ENCODE measurements around the gene UBALD1. TPM values are rescaled to one million over a fixed set of nuclear protein-coding genes. Genes with fewer than 3 reads are reported as not detected.

Gene UBALD1
- total and polyA plus RNA-seq, 4 donors: 6.6 to 43.2 (median 29.4) TPM

- H3K4me1 ChIP-seq (ENCODE audit: control insufficient read depth in 5 of 5, insufficient read depth in 5 of 5, low read length in 5 of 5): peaks cover 5 to 40% (median 9%) of the 10 kb centered on the region in 5 donors
Measured at GRCh38 chr16:4615384-4616046, 827 bp upstream of the UBALD1 start.

GRCh38 chr16:4613636-4614570 lies 785 bp downstream of the UBALD1 start:
- H3K27me3 ChIP-seq (ENCODE audit: control insufficient read depth in 3 of 3, insufficient read depth in 3 of 3, low read length in 2 of 3): no peaks in the 10 kb centered on the region
- H3K9me3 ChIP-seq (ENCODE audit: control insufficient read depth in 4 of 4, insufficient read depth in 3 of 4, low read length in 3 of 4): no peaks in the 10 kb centered on the region
- peak overlapping the region; percentile 84 to 93 for H3K27ac ChIP-seq (ENCODE audit: low read depth in 1 of 2, low read length in 1 of 2)
- DNase-seq (peak in 2 of 3 donors; percentile 42 to 53), ATAC-seq (ENCODE audit: insufficient read depth, low FRiP score) (no peak)
- peaks cover 5 to 40% (median 9%) of the 10 kb centered on the region in 5 donors for H3K4me1 ChIP-seq (ENCODE audit: control insufficient read depth in 5 of 5, insufficient read depth in 5 of 5, low read length in 5 of 5)
- H3K9ac ChIP-seq (ENCODE audit: insufficient read depth in 1 of 2, low read length in 2 of 2): peak overlapping the region in 1 of 2 donors; percentile 8
- H3K36me3 ChIP-seq (ENCODE audit: control insufficient read depth in 4 of 4, insufficient read depth in 4 of 4, low read length in 4 of 4): peaks cover 0 to 12% (median 0%) of the 10 kb centered on the region in 4 donors
- 1 to 2% methylated on average over 70 to 92 of the region's 92 CpGs for WGBS, 2 donors
- TF ChIP-seq CTCF (IDR thresholded peaks at IDR 0.05; ENCODE audit: control extremely low read depth, extremely low read depth): no peak
- peak overlapping the region; percentile 83 for H3K4me3 ChIP-seq

More at GRCh38 chr16:4615384-4616046, 827 bp upstream of the UBALD1 start:
- H3K9me3 ChIP-seq (ENCODE audit: control insufficient read depth in 4 of 4, insufficient read depth in 3 of 4, low read length in 3 of 4): no peaks in the 10 kb centered on the region
- no peaks in the 10 kb centered on the region for H3K27me3 ChIP-seq (ENCODE audit: control insufficient read depth in 3 of 3, insufficient read depth in 3 of 3, low read length in 2 of 3)
- ATAC-seq (ENCODE audit: insufficient read depth, low FRiP score): no peak
- WGBS, 2 donors: 77 to 79% methylated on average over 39 of the region's 39 CpGs
- H3K36me3 ChIP-seq (ENCODE audit: control insufficient read depth in 4 of 4, insufficient read depth in 4 of 4, low read length in 4 of 4): no peaks in the 10 kb centered on the region
- DNase-seq: peak in 1 of 3 donors; percentile 26
- no peak overlapping the region for H3K4me3 ChIP-seq
- no peak for TF ChIP-seq CTCF (IDR thresholded peaks at IDR 0.05; ENCODE audit: control extremely low read depth, extremely low read depth)
- H3K27ac ChIP-seq (ENCODE audit: low read depth in 1 of 2, low read length in 1 of 2): peak overlapping the region; percentile 90 to 93
- peak overlapping the region; percentile 38 to 39 for H3K9ac ChIP-seq (ENCODE audit: insufficient read depth in 1 of 2, low read length in 2 of 2)

- no peaks in the 10 kb centered on the region for H3K27me3 ChIP-seq (ENCODE audit: control insufficient read depth in 3 of 3, insufficient read depth in 3 of 3, low read length in 2 of 3)
- peaks cover 0 to 19% (median 0%) of the 10 kb centered on the region in 4 donors for H3K36me3 ChIP-seq (ENCODE audit: control insufficient read depth in 4 of 4, insufficient read depth in 4 of 4, low read length in 4 of 4)
- peak overlapping the region in 1 of 2 donors; percentile 8 for H3K9ac ChIP-seq (ENCODE audit: insufficient read depth in 1 of 2, low read length in 2 of 2)
- H3K4me3 ChIP-seq: peak overlapping the region; percentile 83
- ATAC-seq (ENCODE audit: insufficient read depth, low FRiP score) (no peak), DNase-seq (no peak)
- no peak for TF ChIP-seq CTCF (IDR thresholded peaks at IDR 0.05; ENCODE audit: control extremely low read depth, extremely low read depth)
- no peaks in the 10 kb centered on the region for H3K9me3 ChIP-seq (ENCODE audit: control insufficient read depth in 4 of 4, insufficient read depth in 3 of 4, low read length in 3 of 4)
- peaks cover 2 to 36% (median 9%) of the 10 kb centered on the region in 5 donors for H3K4me1 ChIP-seq (ENCODE audit: control insufficient read depth in 5 of 5, insufficient read depth in 5 of 5, low read length in 5 of 5)
- WGBS, 2 donors: 40 to 43% methylated on average over 14 of the region's 14 CpGs
- H3K27ac ChIP-seq (ENCODE audit: low read depth in 1 of 2, low read length in 1 of 2): peak overlapping the region in 1 of 2 donors; percentile 52
Measured at GRCh38 chr16:4612977-4613635, 1.6 kb downstream of the UBALD1 start.
